H1 (cell line): ENCODE results near the gene NHEJ1. TPM values are rescaled to one million over a fixed set of nuclear protein-coding genes. Genes with fewer than 3 reads are reported as not detected.

Experiments
- CTCF ChIA-PET: fragments of 300-600 bp; sonication (Branson Sonifier 250); formaldehyde crosslinking; loops from one replicate; lab custom pipeline; 2021; ENCODE audit not compliant: partially characterized antibody; lab: Charles Lee
- POLR2A ChIA-PET: fragments of 300-600 bp; sonication (Branson Sonifier 250); formaldehyde crosslinking; loops from one replicate; lab custom pipeline; 2021; ENCODE audit warnings: inconsistent platforms; ENCODE audit not compliant: partially characterized antibody; lab: Charles Lee
- DNase-seq, 2 experiments: peaks; one replicate each; pipeline versions ENCODE4 v3.0.0 to v3.0.0-alpha.2; 2010 to 2022; ENCODE audit warnings: low spot score in 2 of 2, low read depth in 1 of 2, mixed read lengths in 1 of 2
- FAIRE-seq: peaks from 2 replicates; lab custom pipeline; 2011; peaks lifted over from hg19 to GRCh38; lab: Jason Lieb, UNC
- H2AFZ ChIP-seq: 2 replicates; pipeline ENCODE4 v1.8.1; 2012; ENCODE audit warnings: low read length, inconsistent platforms
- H2AK5ac ChIP-seq: 2 replicates; pipeline ENCODE4 v1.6.1; 2013; ENCODE audit warnings: low read depth, low read length
- H2BK120ac ChIP-seq: replicated peaks from 2 replicates; pipeline ENCODE3; 2013; ENCODE audit warnings: low read depth, low read length, inconsistent platforms
- H2BK12ac ChIP-seq: 2 replicates; pipeline ENCODE4 v1.6.1; 2013; ENCODE audit warnings: low read depth, low read length
- H2BK15ac ChIP-seq: 2 replicates; pipeline ENCODE4 v1.6.1; 2013; ENCODE audit warnings: low read length
- H2BK20ac ChIP-seq: 2 replicates; pipeline ENCODE4 v1.6.1; 2013; ENCODE audit warnings: low read length
- H2BK5ac ChIP-seq: 2 replicates; pipeline ENCODE4 v1.6.1; 2013; ENCODE audit warnings: low read depth, low read length
- H3K14ac ChIP-seq: 2 replicates; pipeline ENCODE4 v1.6.1; 2013; ENCODE audit warnings: inconsistent platforms; ENCODE audit not compliant: insufficient read length
- H3K18ac ChIP-seq: 2 replicates; pipeline ENCODE4 v1.6.1; 2013; ENCODE audit warnings: low read length; ENCODE audit errors: extremely low read depth
- H3K23ac ChIP-seq: 2 replicates; pipeline ENCODE4 v1.6.1; 2013; ENCODE audit warnings: inconsistent platforms; ENCODE audit not compliant: insufficient read length
- H3K23me2 ChIP-seq: 2 replicates; pipeline ENCODE4 v1.6.1; 2013; ENCODE audit warnings: low read depth, low read length
- H3K27ac ChIP-seq: 2 replicates; pipeline ENCODE4 v1.6.1; 2011; ENCODE audit warnings: low read depth, low read length, inconsistent platforms
- H3K27me3 ChIP-seq, 4 experiments: replicated peaks in 1 of 4; 1 replicate in 1 of 4; 2 replicates in 3 of 4; pipeline versions ENCODE4 v1.6.1 to v1.8.1; 2011 to 2013; ENCODE audit warnings: low read length in 3 of 4, mild to moderate bottlenecking in 3 of 4, inconsistent platforms in 2 of 4, mixed read lengths in 2 of 4, moderate library complexity in 1 of 4; ENCODE audit not compliant: control insufficient read depth in 3 of 4, insufficient read depth in 3 of 4; ENCODE audit errors: extremely low read depth in 1 of 4
- H3K36me3 ChIP-seq, 4 experiments: 2 replicates each; pipeline versions ENCODE4 v1.6.1 to v1.8.1; 2011 to 2013; ENCODE audit warnings: mild to moderate bottlenecking in 4 of 4, low read length in 3 of 4, moderate library complexity in 2 of 4, control low read depth in 1 of 4, inconsistent platforms in 1 of 4; ENCODE audit not compliant: insufficient read depth in 4 of 4, control insufficient read depth in 2 of 4
- H3K4ac ChIP-seq: replicated peaks from 2 replicates; pipeline ENCODE3; 2013; ENCODE audit warnings: low read length, low read depth, mixed read lengths, inconsistent platforms; ENCODE audit not compliant: insufficient read length
- H3K4me1 ChIP-seq, 4 experiments: replicated peaks in 1 of 4; 1 replicate in 1 of 4; 2 replicates in 3 of 4; pipeline versions ENCODE4 v1.6.1 to v1.8.1; 2011 to 2013; ENCODE audit warnings: low read length in 3 of 4, inconsistent platforms in 2 of 4, mixed read lengths in 1 of 4; ENCODE audit not compliant: insufficient read depth in 4 of 4, control insufficient read depth in 3 of 4
- H3K4me2 ChIP-seq, 2 experiments: 2 replicates each; pipeline versions ENCODE4 v1.6.1 to v1.8.1; 2011 to 2013; ENCODE audit warnings: low read depth in 2 of 2, low read length in 2 of 2, control low read depth in 1 of 2, inconsistent platforms in 1 of 2, mild to moderate bottlenecking in 1 of 2; ENCODE audit not compliant: insufficient read depth in 1 of 2
- H3K4me3 ChIP-seq, 4 experiments: fragments of 200-600, 300-600 bp in 1 of 4; sonication (generic), shearing (Covaris generic), sonication (Bioruptor Twin) in 1 of 4; 2 replicates each; pipeline versions ENCODE4 v1.5.1 to v1.8.1; 2011 to 2016; ENCODE audit warnings: low read length in 4 of 4, low read depth in 3 of 4, control low read depth in 2 of 4, inconsistent platforms in 2 of 4, mild to moderate bottlenecking in 2 of 4, mixed read lengths in 1 of 4, moderate library complexity in 1 of 4; ENCODE audit not compliant: insufficient read depth in 2 of 4; ENCODE audit errors: extremely low read depth in 1 of 4
- H3K56ac ChIP-seq: replicated peaks from 2 replicates; pipeline ENCODE3; 2013; ENCODE audit warnings: low read depth, mild to moderate bottlenecking, mixed read lengths, low read length, inconsistent platforms; ENCODE audit not compliant: insufficient read length
- H3K79me1 ChIP-seq: 2 replicates; pipeline ENCODE4 v1.6.1; 2013; ENCODE audit warnings: low read depth, low read length, control low read depth
- H3K79me2 ChIP-seq, 2 experiments: 2 replicates each; pipeline versions ENCODE4 v1.6.1 to v1.8.1; 2012 to 2013; ENCODE audit warnings: low read length in 2 of 2, mild to moderate bottlenecking in 2 of 2, inconsistent platforms in 1 of 2; ENCODE audit not compliant: insufficient read depth in 2 of 2, control insufficient read depth in 1 of 2
- H3K9ac ChIP-seq, 4 experiments: replicated peaks in 1 of 4; 1 replicate in 1 of 4; 2 replicates in 3 of 4; pipeline versions ENCODE4 v1.6.1 to v1.8.1; 2011 to 2013; ENCODE audit warnings: low read depth in 3 of 4, low read length in 3 of 4, control low read depth in 2 of 4, mild to moderate bottlenecking in 2 of 4, moderate library complexity in 2 of 4, inconsistent platforms in 1 of 4; ENCODE audit errors: extremely low read depth in 1 of 4
- H3K9me3 ChIP-seq, 2 experiments: 2 replicates each; pipeline versions ENCODE4 v1.6.1 to v1.8.1; 2012 to 2013; ENCODE audit warnings: mild to moderate bottlenecking in 2 of 2, moderate library complexity in 2 of 2, control low read depth in 1 of 2, inconsistent platforms in 1 of 2, low read depth in 1 of 2, low read length in 1 of 2, mixed read lengths in 1 of 2; ENCODE audit not compliant: insufficient read depth in 2 of 2
- H4K20me1 ChIP-seq, 2 experiments: replicated peaks in 1 of 2; 2 replicates each; pipeline versions ENCODE3 to v1.8.1; 2011 to 2013; ENCODE audit warnings: inconsistent platforms in 2 of 2, low read length in 2 of 2, mild to moderate bottlenecking in 1 of 2; ENCODE audit not compliant: insufficient read depth in 2 of 2, control insufficient read depth in 1 of 2
- H4K5ac ChIP-seq: 2 replicates; pipeline ENCODE4 v1.6.1; 2013; ENCODE audit warnings: low read length, low read depth, mixed read lengths, inconsistent platforms; ENCODE audit not compliant: insufficient read length
- H4K8ac ChIP-seq: 2 replicates; pipeline ENCODE4 v1.8.0; 2013; ENCODE audit warnings: mild to moderate bottlenecking, moderate library complexity, low read length, inconsistent platforms; ENCODE audit not compliant: insufficient read depth; ENCODE audit errors: extremely low read depth
- H4K91ac ChIP-seq: replicated peaks from 2 replicates; pipeline ENCODE3; 2013; ENCODE audit warnings: low read length, mixed read lengths, inconsistent platforms; ENCODE audit not compliant: insufficient read length
- CTCF ChIP-seq, 3 experiments: IDR thresholded peaks; 1 replicate in 2 of 3; 2 replicates in 1 of 3; pipeline versions ENCODE4 v1.5.1 to v1.6.1; 2011; ENCODE audit warnings: low read length in 3 of 3, mild to moderate bottlenecking in 3 of 3, inconsistent platforms in 2 of 3, low read depth in 1 of 3, moderate library complexity in 1 of 3; ENCODE audit not compliant: insufficient read depth in 1 of 3; ENCODE audit errors: control extremely low read depth in 1 of 3
- MAX ChIP-seq: IDR thresholded peaks from 2 replicates; pipeline ENCODE4 v1.6.1; 2012; ENCODE audit warnings: inconsistent platforms
- WGBS, 2 experiments: shearing (Covaris generic) in 1 of 2; methylation state at CpG; one replicate each; pipeline versions ENCODE4 v1.1.6 to v1.1.7; 2013 to 2015; ENCODE audit warnings: low lambda C conversion rate in 2 of 2, mixed read lengths in 2 of 2, inconsistent platforms in 1 of 2, low coverage in 1 of 2, missing lambda C conversion rate in 1 of 2; ENCODE audit not compliant: insufficient replicate concordance in 2 of 2, insufficient coverage in 1 of 2, insufficient read length in 1 of 2; ENCODE audit errors: extremely low coverage in 1 of 2, missing lambda C conversion rate in 1 of 2; 5-methylcytosine and 5-hydroxymethylcytosine counted together
- polyA plus RNA-seq, 7 experiments: library from polyadenylated mRNA; depleted of rRNA in 3 of 7; stranded (reverse) in 5 of 7; unstranded in 2 of 7; fragments of >200 nt in 5 of 7; fragments of 200-250 nt in 2 of 7; gene quantifications; 1 replicate in 5 of 7; 2 replicates in 1 of 7; 4 replicates in 1 of 7; pipeline versions ENCODE4 v1.2.1 to v1.2.3, GENCODE V29; 2011 to 2013; ENCODE audit warnings: missing spikeins in 2 of 7, mixed read lengths in 2 of 7
- total RNA-seq: library from RNA; stranded (reverse); fragmentation: NEBNext Ultra II Directional; extraction: Animal tissue kit (Norgen Biotek cat#: 25700); gene quantifications from 2 replicates; pipeline ENCODE4 v1.2.1, GENCODE V29; 2021

The NHEJ1 gene
- total and polyA plus RNA-seq, 2 of the 8 experiments (the other 6 are each of a cell fraction or from before 2014, with no cell fraction given), result 22.7 to 24.1 TPM

- no peak overlapping the region for H2BK15ac ChIP-seq
- H2BK120ac ChIP-seq, result no peak overlapping the region
- no peaks in the 10 kb centered on the region for H3K79me1 ChIP-seq
- H3K9ac ChIP-seq, result no peak overlapping the region
- CTCF ChIA-PET, result interaction anchor here (0.8 to 62.8 kb wide), 9 partner anchors 13 to 230 kb away, joined by 3 to 1777 read pairs (median 5); no protein-coding TSS in a partner anchor
- no peak for TF ChIP-seq MAX
- no peak for TF ChIP-seq CTCF (IDR thresholded peaks at IDR 0.05; ENCODE audit: control extremely low read depth in 1 of 3, insufficient read depth in 1 of 3, low read depth in 1 of 3, low read length in 3 of 3)
- TF ChIP-seq, all 59 proteins: peak for 0
- Histone ChIP-seq H3K18ac (no peak overlapping the region), H3K36me3 (no peaks in the 10 kb centered on the region), H4K8ac (no peak overlapping the region), H2AK5ac (no peak overlapping the region), H3K23me2 (no peaks in the 10 kb centered on the region), H2BK20ac (no peak overlapping the region), H2BK5ac (no peak overlapping the region), H3K27ac (no peak overlapping the region), H3K4me3 (no peak overlapping the region), H3K79me2 (no peaks in the 10 kb centered on the region), H3K4ac (no peak overlapping the region), H3K14ac (no peak overlapping the region), H4K91ac (no peak overlapping the region), H3K4me2 (no peak overlapping the region), H2BK12ac (no peak overlapping the region), H3K27me3 (peaks cover 0 to 1% (median 0%) of the 10 kb centered on the region in 4 experiments; a peak in 1 of 7 replicates), H3K9me3 (no peaks in the 10 kb centered on the region), H3K23ac (no peak overlapping the region), H4K20me1 (no peaks in the 10 kb centered on the region), H2AFZ (no peak overlapping the region), H3K4me1 (peaks cover 0 to 3% (median 0%) of the 10 kb centered on the region in 4 experiments; a peak in 1 of 7 replicates), H3K56ac (no peak overlapping the region), H4K5ac (no peak overlapping the region)
- POLR2A ChIA-PET, result interaction anchor here (1.4 kb wide), 1 partner anchor 9 kb away, joined by 3 read pairs; no protein-coding TSS in a partner anchor
- WGBS, 2 experiments, result 90% methylated on average over 1 of the region's 1 CpG; no CpG with 5 or more reads in 1 of the 2 experiments
- no peak for FAIRE-seq
- DNase-seq, result no peak
Observed at GRCh38 chr2:219095406-219095935, 65.1 kb downstream of the NHEJ1 start.
